GM21737 (cell line): ENCODE data around the gene BAHCC1.

ENCODE experiments used
- ATAC-seq: cut with Tn5 transposase; IDR thresholded peaks from one replicate; pipeline ENCODE4 v1.9.1; 2021; ENCODE audit warnings: mild to moderate bottlenecking, moderate library complexity; ENCODE audit not compliant: unreplicated experiment

The BAHCC1 gene

DNA sequence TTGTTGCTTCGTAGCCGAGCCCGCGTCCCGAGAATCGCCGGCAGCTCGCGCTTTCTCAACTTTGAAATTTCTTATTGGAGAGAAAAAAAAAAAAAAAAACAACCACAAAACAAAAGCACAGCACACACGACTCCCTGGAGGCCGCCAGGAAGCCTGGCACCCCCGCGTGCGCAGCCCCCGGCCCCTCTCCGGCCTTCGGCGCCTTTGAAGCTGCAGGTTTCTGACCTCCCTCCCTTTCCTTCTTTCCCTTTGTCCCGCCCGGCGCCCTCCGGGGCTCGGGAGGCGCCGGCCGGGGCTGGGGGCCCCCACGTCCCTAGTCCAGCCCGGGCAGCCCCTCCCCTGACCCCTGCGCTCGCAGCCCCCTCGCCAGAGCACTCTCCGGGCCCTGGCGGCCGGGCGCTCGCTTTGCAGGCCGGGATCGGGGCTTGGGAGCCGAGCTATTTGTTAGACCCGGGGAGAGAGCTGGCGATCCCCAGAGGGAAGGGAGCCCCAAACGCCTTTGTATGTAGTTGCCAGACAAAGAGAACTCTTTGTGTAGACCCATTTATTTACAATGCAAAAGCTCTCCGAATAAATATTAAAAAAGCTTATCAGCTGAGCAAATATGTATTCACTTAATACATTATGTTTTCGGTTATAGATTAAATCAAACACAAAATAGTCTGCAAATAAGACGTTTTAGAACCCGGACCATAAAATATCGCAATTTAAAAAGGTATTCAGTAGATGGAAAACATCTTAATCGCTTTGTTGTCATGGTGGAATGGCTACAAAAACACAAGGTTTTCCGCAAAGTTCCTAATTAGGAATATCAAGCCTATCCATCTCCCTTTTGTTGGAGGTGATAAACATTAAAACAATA is 2.3 kb downstream of the BAHCC1 start:
- no peak for ATAC-seq

DNA sequence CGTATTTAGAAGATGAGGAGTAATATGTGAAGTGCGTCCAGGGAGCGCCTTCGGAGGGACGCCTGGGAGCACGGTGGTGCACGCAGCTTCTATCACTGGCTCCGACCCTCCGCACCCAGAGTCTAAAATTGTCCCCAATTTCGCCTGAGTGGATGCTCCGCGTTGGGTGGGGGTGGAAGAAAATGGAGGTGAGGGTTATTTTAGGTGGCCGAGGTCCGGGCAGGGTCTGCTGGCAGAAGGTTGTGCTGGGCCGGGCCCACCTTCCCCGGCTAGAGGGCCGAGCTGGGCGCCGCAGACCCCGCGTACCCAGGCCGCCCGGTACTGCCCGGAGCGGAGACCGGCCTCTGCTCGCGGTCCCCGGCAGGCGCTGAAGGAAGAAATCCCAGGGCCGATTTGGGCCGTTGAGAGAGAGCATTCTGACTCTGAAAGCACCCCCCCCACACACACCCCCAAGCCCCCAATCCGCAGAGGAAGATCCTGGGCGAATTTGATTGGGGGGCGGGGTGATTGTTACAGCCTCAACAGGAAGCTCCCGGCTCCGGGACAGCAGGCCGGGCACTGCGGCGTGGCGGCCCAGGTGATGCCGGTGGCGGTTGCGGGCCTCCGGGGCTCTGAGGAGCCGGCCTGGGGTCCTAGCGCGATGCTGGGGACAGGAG is 3.0 kb downstream of the BAHCC1 start:
- no peak for ATAC-seq

DNA sequence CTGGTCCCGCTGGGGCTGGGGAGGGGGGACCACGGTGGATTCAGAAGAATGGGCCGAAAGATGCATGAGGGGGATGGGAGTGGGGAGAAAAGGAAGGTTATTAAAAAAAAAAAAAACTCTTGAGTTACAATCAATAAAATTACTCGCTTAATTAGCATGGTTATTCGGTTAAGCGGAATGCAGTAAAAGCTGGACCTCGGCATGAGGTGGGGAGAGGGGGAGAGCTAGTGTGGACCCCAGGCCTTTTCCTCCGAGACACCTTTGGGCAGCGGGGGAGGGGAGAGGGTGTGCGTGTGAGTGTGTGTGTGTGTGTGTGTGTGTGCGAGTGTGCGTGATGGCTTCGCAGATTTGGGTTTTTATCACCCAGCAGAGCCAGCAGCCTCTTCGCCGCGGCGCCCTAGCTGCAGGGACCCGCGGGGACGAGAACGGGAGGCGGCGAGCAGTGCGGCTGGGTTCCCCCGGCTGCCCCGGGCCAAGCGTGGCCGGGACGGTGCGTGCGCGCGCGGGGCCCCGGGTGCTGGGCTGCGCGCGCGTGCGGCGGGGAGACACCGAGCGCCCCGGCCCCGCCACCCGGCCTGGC is 3.7 kb downstream of the BAHCC1 start:
- no peak for ATAC-seq

DNA sequence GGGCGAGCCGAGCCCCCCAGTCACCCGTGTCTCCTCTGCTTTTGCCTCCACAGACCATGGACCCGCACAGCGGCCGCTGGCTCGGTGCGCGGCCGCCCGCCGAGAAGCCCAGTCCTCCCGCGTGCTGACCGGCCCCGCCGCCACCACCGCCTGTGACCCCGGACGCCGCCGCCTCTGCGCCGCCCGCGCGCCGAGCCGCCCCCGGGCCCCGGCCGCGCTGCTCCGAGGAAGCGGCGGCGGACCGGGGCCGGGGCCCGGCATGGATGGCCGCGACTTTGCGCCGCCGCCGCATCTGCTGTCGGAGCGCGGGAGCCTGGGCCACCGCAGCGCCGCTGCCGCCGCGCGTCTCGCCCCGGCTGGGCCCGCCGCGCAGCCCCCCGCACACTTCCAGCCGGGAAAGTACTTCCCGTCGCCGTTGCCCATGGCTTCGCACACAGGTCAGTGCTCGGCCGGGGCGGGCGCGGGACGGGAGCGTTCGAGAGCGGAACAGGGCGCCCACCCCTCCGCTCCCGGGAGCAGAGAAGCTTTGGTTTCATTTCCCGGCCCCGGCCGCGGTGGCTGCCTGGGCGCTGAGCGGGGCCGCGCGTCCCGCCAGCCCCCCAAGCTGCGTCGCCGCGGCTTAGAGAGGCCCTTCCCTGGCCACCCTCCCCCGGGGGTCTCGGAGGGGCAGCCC is 4.4 kb downstream of the BAHCC1 start:
- no peak for ATAC-seq

DNA sequence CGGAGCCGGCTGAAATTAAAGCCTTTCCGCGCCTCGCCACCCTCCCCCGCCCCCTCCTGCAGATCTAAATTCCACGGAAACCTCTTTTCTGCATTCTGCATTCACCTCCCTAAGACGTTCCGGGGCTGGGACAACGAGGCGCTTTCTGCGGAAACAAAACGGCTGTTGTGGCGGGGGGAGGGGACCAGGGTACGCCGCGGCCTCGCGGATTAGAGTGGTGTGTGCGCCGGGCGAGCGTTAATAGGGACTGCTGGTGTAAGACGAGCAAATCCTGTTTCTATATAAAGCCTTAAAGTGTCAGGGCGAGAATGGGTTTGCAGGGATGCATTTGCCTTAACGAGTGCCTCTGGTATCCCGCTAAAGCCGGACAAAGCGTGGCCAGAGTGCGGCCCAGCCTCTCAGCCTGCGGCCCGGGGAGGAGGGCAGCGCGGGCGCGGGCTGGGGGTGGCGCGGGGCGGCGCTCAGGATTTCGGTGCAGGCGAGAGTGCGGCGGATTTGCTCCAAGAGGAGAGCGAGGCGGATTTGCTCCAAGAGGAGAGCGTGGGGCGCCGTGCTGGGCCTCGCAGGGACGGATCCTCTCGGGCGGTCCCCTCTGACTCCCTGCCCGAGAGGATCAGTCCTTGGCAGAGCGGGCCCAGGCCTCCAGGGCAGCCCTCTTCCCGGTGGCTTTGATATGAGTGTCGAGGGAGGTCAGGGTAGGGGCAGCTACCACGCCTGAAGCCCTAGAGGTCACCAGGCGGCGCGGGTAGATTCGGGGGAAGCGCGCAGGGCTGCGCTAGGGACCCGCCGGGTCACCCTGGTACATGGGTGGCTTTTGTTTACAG is 5.1 kb downstream of the BAHCC1 start:
- ATAC-seq: no peak

DNA sequence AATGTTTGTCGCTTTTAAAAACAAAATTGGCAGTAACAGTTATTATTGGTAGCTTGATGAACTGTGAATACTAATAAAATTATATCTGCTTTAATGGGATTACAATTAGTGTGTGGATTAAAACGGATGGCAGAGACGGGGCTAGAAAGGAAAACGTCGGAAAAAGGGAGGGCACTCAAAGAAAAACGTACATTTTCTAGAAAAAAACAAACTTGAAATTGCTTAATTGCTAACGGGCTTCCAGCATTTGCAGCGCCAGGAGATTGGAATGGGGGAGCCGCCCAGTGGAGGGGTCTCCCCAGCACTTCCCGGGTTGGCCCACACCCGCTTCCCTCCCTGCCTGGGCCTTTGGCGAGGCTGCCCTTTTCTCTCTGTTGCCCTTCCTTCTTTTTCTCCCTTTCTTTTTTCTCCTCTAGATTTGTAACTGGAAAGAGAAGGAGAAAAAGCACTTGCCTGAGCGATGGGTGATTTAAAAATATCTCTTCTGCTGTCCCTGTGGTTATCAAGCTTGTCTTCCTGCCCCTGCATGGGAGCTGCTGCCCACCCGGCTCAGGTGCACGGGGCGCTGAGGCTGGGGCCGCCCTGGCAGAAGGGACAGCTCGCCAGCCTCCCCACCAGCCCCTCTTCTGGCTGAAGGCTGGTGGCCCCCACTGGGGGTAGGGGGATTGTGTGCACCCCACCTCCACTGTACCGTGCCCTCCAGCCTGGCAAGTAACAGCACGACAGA is 5.9 kb downstream of the BAHCC1 start:
- ATAC-seq: no peak

DNA sequence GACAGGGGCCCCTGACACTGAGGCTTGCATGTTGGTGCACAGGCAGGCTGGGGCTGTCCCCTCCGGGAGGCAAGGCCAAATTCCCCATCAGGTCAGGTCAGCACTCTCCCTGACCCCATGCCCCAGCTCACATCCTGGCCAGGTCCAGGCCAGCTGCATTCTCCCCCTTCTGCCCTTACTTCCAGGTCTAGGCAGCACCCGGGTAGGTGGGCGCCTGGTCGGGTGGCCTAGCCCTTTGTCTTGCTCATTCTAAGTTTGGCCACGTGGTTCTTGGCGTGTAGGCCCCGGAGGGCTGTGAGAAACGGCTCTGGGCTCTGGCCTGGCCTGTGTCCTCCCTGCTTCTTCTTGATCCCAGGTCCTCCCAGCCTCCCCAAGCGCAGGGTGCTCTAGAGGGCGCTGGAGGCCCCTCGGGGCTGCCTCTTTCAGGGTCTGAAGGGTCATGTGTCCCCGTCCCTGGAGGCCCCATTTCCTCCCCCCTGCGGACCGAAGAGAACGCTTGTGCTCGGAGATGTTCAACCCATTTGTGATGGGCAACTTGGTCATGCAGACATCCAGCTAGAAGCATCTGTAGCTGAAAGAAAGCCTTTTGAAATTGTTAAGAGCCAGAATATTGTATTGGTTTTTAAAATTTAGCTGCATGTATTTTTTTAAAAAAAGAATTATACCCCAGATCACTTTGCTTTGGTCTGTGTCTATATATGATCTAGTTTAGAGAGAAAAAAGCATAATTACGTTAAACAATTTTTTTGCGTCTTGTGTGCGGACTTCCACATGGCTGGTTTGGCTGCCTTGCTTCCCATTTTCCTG is 6.7 kb downstream of the BAHCC1 start:
- ATAC-seq: no peak

DNA sequence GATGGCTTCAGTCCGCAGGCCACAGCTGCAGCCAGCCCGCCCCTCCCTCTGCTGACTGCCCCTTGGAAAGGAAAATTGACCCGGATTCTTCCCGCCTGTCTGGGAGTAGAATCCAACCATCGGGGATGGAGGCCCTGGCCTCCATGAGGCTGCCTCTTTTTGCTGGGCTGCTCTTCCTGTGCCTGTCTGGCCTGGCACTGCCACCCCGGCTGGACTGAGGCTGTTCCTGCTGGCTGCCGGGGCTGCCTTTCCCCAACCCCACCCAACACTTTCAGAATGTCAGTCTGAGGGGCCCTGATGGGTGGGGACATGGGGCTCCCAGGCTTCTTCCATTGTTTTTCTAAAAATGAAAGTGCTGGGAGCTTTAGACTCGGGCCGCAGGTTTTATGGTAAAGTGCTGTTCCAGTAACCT is 7.3 kb downstream of the BAHCC1 start:
- no peak for ATAC-seq

DNA sequence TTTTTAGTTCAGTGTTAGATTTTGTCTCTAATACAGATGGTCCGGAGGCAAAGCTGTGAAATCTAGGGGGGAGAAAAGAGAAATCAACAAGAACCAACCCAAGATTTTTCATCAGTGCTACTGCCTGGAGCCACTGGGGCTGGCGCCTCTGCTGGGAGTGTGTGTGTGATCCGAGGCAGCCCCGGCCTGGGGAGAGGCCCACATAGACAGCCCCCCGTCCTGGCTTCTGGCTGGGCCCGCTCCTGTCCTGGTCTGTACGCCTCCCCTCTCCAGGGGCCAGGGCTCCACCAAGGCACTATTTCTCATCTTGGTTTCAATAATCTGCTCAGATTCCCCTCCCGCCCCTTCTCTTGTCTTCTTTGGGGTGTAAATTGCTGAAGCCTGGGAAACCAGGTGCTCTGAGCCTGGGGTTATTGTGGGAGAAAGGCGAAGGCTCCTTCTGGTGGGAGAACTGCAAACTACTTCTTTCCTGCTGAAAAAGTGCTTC is 7.8 kb downstream of the BAHCC1 start:
- no peak for ATAC-seq

DNA sequence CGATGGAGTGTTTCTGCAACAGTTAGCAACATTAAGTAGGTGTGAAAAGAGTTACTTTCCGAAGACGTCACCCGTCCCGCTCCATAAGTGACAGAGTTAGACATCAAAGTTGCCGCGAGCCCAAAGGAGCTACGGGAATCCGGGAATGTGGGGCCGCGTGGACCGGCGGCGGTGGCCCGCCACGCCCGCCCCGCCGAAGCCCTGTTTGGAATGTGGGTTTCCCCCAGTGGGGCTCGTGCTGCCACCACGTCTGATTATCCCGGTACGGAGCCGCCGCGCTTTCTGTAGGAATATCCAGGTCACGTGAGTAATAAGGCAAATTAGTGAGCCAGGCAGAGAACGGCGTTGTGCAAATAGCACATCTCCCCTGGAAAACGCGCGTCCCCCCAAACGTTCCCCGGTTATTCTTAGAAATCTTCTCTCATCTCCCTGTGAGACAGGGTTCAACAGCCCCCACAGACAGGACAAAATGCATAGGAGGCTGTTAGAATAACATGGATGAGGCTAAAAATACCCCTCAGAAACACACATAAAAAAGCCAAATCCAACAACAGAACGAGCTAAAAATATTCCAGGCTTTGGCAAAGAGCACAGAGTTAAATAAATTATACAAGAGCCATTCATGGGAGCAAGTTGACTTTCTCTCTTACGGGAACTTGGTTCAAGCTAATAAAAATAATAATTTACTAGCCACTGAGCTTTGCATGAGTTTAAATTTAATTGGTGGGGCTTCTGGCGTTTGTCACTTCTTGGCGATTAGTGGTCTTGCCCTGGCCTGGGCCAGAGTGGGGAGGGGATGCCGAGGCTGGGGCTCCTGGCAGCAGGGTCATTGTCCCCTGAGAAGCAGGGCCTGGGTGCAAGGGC is 8.6 kb downstream of the BAHCC1 start:
- no peak for ATAC-seq

DNA sequence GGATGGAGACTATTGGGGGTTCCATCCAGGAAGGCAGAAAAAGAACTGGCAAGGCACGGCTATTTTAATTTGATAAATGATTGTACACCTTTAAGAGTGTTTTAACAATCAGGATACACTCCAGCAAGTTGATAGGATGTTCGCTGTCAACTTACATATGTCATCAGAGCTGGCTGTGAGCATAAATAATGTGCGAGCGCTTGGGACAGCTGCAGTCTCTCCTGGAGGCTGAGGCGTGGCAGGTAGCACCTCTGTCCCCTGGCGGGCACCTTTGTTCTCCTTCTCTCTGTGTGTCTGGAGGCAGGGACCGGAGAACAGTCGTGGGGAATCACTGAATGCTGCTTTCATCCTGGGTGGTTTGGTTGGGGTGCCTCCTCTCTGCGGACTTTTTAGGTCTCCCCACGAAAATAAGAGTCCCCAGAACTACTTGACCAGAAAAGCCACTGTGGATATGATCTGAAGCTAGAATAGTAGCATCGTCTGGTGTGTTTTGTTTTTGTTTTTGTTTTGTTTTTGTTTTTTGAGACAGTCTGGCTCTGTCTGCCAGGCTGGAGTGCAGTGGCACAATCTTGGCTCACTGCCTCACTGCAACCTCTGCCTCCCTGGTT is 9.4 kb downstream of the BAHCC1 start:
- ATAC-seq: no peak

DNA sequence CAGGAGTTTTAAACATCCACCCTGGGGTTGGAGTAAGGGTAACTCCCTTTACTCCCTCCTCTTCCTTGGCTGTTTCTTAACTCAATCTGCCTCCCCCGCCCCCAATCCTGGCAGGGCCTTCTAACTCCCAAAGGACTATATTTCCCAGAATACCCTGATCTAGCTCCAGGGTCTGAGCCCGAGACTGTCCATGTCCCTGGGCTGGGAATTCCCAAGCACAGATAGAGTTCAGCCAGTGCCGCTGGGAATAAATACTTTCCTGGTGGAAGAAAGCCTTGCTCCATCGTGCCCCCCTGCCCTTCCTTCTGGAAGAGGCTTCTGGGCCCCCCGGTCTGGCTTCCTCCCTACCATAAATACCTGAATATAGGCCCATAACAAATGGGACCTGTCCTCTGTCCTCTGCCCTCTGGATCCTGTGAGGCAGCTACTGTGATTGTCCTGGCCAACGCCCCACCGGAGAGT is 10.2 kb downstream of the BAHCC1 start:
- ATAC-seq: no peak

DNA sequence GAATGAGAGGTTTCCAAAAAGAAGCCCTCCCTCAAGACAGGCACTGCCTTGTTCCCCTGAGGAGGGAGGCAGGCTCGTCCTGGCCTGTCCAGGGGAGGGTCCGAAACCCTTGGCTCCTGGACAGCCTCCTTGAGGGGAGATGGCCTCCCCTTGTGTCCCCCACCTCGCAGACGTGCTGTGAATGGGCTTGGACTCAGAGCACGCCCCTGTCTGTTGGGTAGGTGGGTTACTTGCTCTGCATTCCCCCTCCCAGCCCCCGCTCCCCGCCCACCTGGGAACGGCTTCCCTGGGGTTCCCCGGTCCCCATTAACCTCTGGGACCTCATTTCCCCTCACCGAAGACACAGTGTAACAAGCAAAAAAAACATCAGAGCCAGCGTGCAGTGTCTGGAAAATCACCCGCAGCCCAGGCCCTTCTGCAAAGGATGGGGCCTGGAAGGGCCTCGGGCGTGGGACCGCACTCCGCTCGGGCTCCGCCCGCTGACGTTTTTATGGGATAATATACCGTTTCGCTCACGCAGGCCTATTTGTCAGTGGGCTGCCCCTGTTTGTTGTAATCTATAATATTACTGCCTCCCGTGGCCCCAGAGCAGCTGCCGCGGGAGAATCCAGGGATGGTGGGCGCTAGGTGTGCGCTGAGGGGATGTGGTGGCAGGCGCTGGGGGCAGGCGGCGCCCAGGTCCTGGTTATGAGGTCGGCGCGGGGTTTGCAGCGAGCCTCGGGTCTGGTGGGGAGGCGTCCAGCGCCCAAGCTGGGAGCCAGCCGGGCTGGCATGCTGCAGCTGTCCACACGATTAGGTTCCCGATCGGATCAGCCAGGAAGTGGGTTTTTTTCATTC is 11.1 kb downstream of the BAHCC1 start:
- ATAC-seq: no peak

DNA sequence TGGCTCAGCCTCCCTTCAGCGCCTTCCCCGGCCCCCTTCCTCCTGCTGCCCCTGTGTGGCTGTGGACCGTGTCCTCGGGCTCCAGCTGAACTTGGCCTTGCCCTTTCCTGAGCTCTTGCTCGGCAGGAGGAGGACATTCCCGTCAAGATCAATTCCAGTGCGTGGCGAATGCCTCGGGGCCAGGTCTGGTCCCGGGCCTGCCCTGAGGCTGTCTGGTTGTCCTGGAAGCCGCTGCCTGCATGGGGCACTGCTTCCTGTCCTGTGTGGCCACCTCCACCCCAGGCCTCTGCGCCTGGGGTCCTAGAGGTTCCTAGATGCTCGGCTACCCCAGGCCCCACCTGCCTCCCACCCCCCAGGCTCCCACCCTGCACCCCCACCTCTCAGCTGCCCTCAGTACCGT is 12.8 kb downstream of the BAHCC1 start:
- ATAC-seq: no peak

DNA sequence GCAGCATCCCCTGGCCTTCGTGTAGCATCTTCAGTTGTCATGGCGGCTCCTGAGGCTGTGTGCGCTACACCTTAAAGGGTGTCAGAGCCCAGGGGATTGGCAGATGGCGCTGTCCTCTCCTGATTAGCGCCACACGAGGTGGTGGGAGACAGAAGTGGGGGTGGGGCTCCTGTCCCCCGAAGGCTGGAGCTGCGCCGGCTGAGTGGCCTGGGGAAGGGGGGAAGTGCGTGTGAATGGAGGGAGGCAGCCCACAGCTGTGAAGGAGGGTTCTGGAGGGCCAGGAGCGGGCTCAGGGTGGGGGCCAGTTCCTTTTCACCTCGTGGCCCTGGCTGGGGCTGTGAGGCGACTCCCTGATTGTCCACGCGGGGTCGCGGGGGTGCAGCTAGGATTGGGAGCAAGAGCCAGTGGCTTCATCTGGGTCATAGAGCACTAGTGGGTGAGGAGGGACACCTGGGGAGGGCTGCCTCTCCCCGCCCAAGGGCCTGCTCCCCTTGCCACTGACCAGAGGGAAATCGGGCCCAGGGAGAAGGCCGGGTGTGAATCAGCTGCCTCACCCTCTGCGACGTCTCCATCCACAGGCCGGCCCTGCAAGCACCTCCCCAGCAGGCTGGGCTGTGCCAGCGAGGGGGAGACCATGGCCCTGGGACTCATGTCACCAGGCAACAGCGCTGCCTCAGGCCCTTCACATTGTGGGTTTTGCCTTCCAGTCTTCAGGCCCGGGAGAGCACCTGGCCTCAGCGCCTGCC is 14.1 kb downstream of the BAHCC1 start:
- no peak for ATAC-seq

DNA sequence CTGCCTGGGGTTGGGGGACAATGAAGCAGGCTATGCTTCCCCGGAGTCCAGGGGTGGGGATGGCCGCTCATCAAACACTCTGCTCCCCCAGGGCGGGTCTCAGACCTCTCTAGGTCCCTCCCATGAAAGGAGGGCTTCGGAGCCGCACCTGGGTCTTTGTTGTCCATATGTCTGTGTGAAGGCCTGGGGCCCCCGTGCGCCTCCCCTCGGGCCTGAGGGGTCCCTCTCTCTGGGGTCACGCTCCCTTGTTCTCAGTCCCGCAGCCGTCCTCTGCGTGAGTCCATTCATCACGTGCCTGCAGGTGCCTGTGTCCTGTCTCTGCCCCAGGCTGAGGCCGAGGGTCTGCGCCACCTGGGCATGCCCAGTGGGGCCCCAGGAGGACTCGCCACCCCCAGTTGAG is 15.6 kb downstream of the BAHCC1 start:
- no peak for ATAC-seq
